Caco-2 (cell line): ENCODE results near the gene PSMC3. TPM values are rescaled to one million over a fixed set of nuclear protein-coding genes. Genes with fewer than 3 reads are reported as not detected.

Source experiments
- BruUV-seq: library from RNA; stranded (reverse); fragments of 400-500 nt; replicated peaks from 2 replicates; lab custom pipeline; 2021; lab: Mats Ljungman, UMichigan
- CTCF ChIA-PET: fragments of 300-600 bp; sonication (Branson Sonifier 250); formaldehyde crosslinking; loops from one replicate; lab custom pipeline; 2022; ENCODE audit warnings: antibody characterized with exemption; lab: Charles Lee
- POLR2A ChIA-PET: fragments of 300-600 bp; sonication (Branson Sonifier 250); formaldehyde crosslinking; loops from one replicate; lab custom pipeline; 2022; ENCODE audit warnings: antibody characterized with exemption; lab: Charles Lee
- DNase-seq, 2 experiments: peaks; one replicate each; pipeline versions ENCODE4 v3.0.0 to v3.0.0-alpha.2; 2020 to 2022
- H3K27me3 ChIP-seq: replicated peaks from 2 replicates; pipeline ENCODE4 v1.6.0; 2011; ENCODE audit warnings: low read length; ENCODE audit not compliant: control insufficient read depth, insufficient read depth
- H3K36me3 ChIP-seq: 2 replicates; pipeline ENCODE4 v1.5.1; 2011; ENCODE audit warnings: low read length; ENCODE audit not compliant: control insufficient read depth, insufficient read depth
- H3K4me1 ChIP-seq: fragments of 250-450 bp; sonication (Bioruptor Pico); 2 replicates; pipeline ENCODE4 v1.5.1; 2020; ENCODE audit warnings: mild to moderate bottlenecking
- H3K4me3 ChIP-seq: 2 replicates; pipeline ENCODE4 v1.5.1; 2011; ENCODE audit warnings: low read depth, mild to moderate bottlenecking, control low read depth, low read length
- H3K9me3 ChIP-seq: fragments of 250-450 bp; sonication (Bioruptor Pico); 2 replicates; pipeline ENCODE4 v1.5.1; 2020; ENCODE audit warnings: mild to moderate bottlenecking, moderate library complexity
- H3K27ac Mint-ChIP-seq: one replicate; pipeline ENCODE4 v1.8.0; 2022; ENCODE audit warnings: mixed read lengths; ENCODE audit not compliant: unreplicated experiment
- H3K27me3 Mint-ChIP-seq: one replicate; pipeline ENCODE4 v1.8.0; 2022; ENCODE audit warnings: mixed read lengths; ENCODE audit not compliant: insufficient read depth, unreplicated experiment
- H3K36me3 Mint-ChIP-seq: one replicate; pipeline ENCODE4 v1.8.0; 2022; ENCODE audit warnings: mild to moderate bottlenecking, mixed read lengths; ENCODE audit not compliant: insufficient read depth, unreplicated experiment
- H3K4me1 Mint-ChIP-seq: one replicate; pipeline ENCODE4 v1.8.0; 2022; ENCODE audit warnings: low read depth, mixed read lengths; ENCODE audit not compliant: unreplicated experiment
- H3K4me3 Mint-ChIP-seq: one replicate; pipeline ENCODE4 v1.8.0; 2022; ENCODE audit warnings: mild to moderate bottlenecking, moderate library complexity, mixed read lengths; ENCODE audit not compliant: unreplicated experiment
- H3K9me3 Mint-ChIP-seq: one replicate; pipeline ENCODE4 v1.8.0; 2022; ENCODE audit warnings: mixed read lengths; ENCODE audit not compliant: unreplicated experiment
- intact Hi-C: fragments of 100-400 bp; cut with micrococcal nuclease; formaldehyde crosslinking; loops from one replicate; pipeline ENCODE4 v1.10.0; 2022; ENCODE audit not compliant: unreplicated experiment
- total RNA-seq: library from RNA; stranded (reverse); gene quantifications from 2 replicates; pipeline ENCODE4 v1.2.3, GENCODE V29; 2022
- TF ChIP-seq, protein P1 (sequence below), 2 experiments: fragments of 200-600 bp in 1 of 2; IDR thresholded peaks; 1 replicate in 1 of 2; 2 replicates in 1 of 2; pipeline versions ENCODE4 v1.5.1 to v1.8.0; 2011 to 2022; ENCODE audit warnings: antibody characterized with exemption in 1 of 2, control low read depth in 1 of 2, inconsistent platforms in 1 of 2, low read depth in 1 of 2, low read length in 1 of 2, mild to moderate bottlenecking in 1 of 2, moderate library complexity in 1 of 2; ENCODE audit not compliant: insufficient read depth in 1 of 2, severe bottlenecking in 1 of 2, unreplicated experiment in 1 of 2

Gene PSMC3
- total RNA-seq, 1 experiment from 2014 or later: 196 TPM

DNA sequence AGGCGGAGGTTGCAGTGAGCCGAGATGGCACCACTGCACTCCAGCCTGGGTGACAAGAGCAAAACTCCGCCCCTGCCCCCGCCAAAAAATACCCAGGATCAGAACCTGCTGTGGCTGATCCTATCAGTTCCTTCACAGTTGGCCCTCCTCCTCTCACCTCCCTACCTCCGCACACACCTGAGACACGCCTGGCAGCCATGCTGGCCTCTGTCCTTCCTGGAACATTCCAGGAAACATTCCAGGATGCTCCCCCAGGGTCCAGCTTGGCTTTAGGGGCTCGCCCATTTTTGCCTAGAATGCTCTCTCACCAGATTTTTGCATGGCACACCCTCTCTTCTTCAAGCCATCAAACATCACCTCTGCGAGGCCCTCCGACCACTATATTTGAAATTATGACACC lies 20.6 kb upstream of the PSMC3 start:
- no peaks in the 10 kb centered on the region for H3K9me3 ChIP-seq
- H3K27ac Mint-ChIP-seq: no peak overlapping the region
- BruUV-seq: no TSS peak
- H3K4me3 Mint-ChIP-seq: no peak overlapping the region
- no peaks in the 10 kb centered on the region for H3K4me1 ChIP-seq
- H3K27me3 Mint-ChIP-seq: no peaks in the 10 kb centered on the region
- TF ChIP-seq, protein P1, sequence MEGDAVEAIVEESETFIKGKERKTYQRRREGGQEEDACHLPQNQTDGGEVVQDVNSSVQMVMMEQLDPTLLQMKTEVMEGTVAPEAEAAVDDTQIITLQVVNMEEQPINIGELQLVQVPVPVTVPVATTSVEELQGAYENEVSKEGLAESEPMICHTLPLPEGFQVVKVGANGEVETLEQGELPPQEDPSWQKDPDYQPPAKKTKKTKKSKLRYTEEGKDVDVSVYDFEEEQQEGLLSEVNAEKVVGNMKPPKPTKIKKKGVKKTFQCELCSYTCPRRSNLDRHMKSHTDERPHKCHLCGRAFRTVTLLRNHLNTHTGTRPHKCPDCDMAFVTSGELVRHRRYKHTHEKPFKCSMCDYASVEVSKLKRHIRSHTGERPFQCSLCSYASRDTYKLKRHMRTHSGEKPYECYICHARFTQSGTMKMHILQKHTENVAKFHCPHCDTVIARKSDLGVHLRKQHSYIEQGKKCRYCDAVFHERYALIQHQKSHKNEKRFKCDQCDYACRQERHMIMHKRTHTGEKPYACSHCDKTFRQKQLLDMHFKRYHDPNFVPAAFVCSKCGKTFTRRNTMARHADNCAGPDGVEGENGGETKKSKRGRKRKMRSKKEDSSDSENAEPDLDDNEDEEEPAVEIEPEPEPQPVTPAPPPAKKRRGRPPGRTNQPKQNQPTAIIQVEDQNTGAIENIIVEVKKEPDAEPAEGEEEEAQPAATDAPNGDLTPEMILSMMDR (IDR thresholded peaks at IDR 0.05; ENCODE audit: insufficient read depth in 1 of 2, low read depth in 1 of 2, low read length in 1 of 2, severe bottlenecking in 1 of 2, unreplicated experiment in 1 of 2): no peak
- POLR2A ChIA-PET: no interaction called here
- H3K4me3 ChIP-seq: no peak overlapping the region
- H3K36me3 ChIP-seq: no peaks in the 10 kb centered on the region
- intact Hi-C loops: no loop called here
- no peak for DNase-seq
- no peaks in the 10 kb centered on the region for H3K9me3 Mint-ChIP-seq
- peaks cover 13% of the 10 kb centered on the region for H3K36me3 Mint-ChIP-seq
- no peaks in the 10 kb centered on the region for H3K4me1 Mint-ChIP-seq
- CTCF ChIA-PET: no interaction called here
- H3K27me3 ChIP-seq: no peaks in the 10 kb centered on the region

DNA sequence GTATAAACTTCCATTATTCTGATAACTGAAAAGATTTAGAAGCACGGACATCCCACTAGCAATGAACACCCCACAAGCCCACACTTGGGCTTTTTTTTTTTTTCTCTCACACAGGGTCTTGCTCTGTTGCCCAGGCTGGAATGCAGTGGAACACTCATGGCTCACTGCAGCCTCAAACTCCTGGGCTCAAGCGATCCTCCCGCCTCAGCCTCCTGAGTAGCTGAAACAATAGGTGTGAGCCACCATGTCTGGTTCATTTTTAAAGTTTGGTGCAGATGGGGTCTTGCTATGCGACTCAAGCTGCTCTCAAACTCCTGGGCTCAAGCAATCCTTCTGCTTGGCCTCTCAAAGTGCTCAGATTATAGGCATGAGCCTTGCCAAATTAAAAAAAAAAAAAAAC lies 19.6 kb upstream of the PSMC3 start:
- TF ChIP-seq, protein P1 (IDR thresholded peaks at IDR 0.05; ENCODE audit: insufficient read depth in 1 of 2, low read depth in 1 of 2, low read length in 1 of 2, severe bottlenecking in 1 of 2, unreplicated experiment in 1 of 2): no peak
- no peaks in the 10 kb centered on the region for H3K36me3 ChIP-seq
- CTCF ChIA-PET: interaction anchor here (0.6 kb wide), 1 partner anchor 46 kb away, joined by 8 read pairs; no protein-coding TSS in a partner anchor
- POLR2A ChIA-PET: interaction anchor here (0.7 kb wide), 1 partner anchor 21 kb away, joined by 6 read pairs; no protein-coding TSS in a partner anchor
- no peak overlapping the region for H3K4me3 Mint-ChIP-seq
- H3K4me1 ChIP-seq: no peaks in the 10 kb centered on the region
- H3K9me3 ChIP-seq: no peaks in the 10 kb centered on the region
- intact Hi-C loops: no loop called here
- no peak overlapping the region for H3K27ac Mint-ChIP-seq
- DNase-seq: no peak
- BruUV-seq: no TSS peak
- no peaks in the 10 kb centered on the region for H3K9me3 Mint-ChIP-seq
- H3K27me3 Mint-ChIP-seq: no peaks in the 10 kb centered on the region
- H3K4me1 Mint-ChIP-seq: no peaks in the 10 kb centered on the region
- no peaks in the 10 kb centered on the region for H3K27me3 ChIP-seq
- no peak overlapping the region for H3K4me3 ChIP-seq
- H3K36me3 Mint-ChIP-seq: peaks cover 7% of the 10 kb centered on the region

DNA sequence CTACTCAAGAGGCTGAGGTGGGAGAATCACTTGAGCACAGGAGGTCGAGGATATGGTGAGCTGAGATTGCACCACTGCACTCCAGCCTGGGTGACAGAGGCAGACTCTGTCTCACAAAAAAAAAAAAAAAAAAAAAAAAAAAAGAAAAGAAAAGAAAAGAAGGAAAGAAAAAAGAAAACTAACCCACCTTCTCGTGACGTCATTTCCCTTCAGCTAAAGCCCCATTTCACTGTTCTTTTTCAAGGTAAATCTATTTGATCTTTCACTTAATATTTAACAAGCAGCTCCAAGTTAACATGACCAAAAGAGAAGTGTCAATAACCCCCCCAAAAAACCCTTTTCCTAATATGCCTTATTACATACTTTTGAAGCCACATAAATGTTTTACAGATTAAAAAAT lies 17.6 kb upstream of the PSMC3 start:
- Mint-ChIP-seq H3K27me3 (no peaks in the 10 kb centered on the region), H3K4me3 (no peak overlapping the region)

More for the DNA sequence above, 17.6 kb upstream of the PSMC3 start:
- Mint-ChIP-seq H3K9me3 (no peaks in the 10 kb centered on the region), H3K36me3 (peaks cover 6% of the 10 kb centered on the region), H3K27ac (no peak overlapping the region), H3K4me1 (no peaks in the 10 kb centered on the region)
- no peak for DNase-seq
- CTCF ChIA-PET: interaction anchor here (0.6 to 1.8 kb wide), 2 partner anchors 9 to 10 kb away, joined by 3 to 15 read pairs; no protein-coding TSS in a partner anchor
- H3K36me3 ChIP-seq: no peaks in the 10 kb centered on the region
- H3K9me3 ChIP-seq: no peaks in the 10 kb centered on the region
- no peak overlapping the region for H3K4me3 ChIP-seq
- BruUV-seq: no TSS peak
- POLR2A ChIA-PET: interaction anchor here (0.7 kb wide), 1 partner anchor 35 kb away, joined by 4 read pairs; the partner anchor contains the start of gene SLC39A13
- TF ChIP-seq, protein P1 (IDR thresholded peaks at IDR 0.05; ENCODE audit: insufficient read depth in 1 of 2, low read depth in 1 of 2, low read length in 1 of 2, severe bottlenecking in 1 of 2, unreplicated experiment in 1 of 2): no peak
- H3K4me1 ChIP-seq: no peaks in the 10 kb centered on the region
- H3K27me3 ChIP-seq: no peaks in the 10 kb centered on the region
- intact Hi-C loops: no loop called here
